Right lobe of liver (tissue), 6 donors: ENCODE results near the gene NLGN1. TPM values are rescaled to one million over a fixed set of nuclear protein-coding genes. Genes with fewer than 3 reads are reported as not detected.
"Not testable (repeated sequence)": the region's sequence is repeated elsewhere in the genome, so short reads cannot be mapped to it uniquely, and the experiment has no call there.

Source experiments
- ATAC-seq, 4 donors: fragments of 200-7000 bp; cut with Tn5 transposase; one replicate each; pipeline ENCODE4 v1.9.1; 2020; ENCODE audit warnings: mild to moderate bottlenecking in 4 of 4, moderate library complexity in 4 of 4
- DNase-seq, 3 donors: peaks; one replicate each; pipeline ENCODE4 v3.0.0-alpha.2; 2020
- H3K27ac ChIP-seq, 3 donors: fragments of 200-600 bp; one replicate each; pipeline ENCODE4 v1.8.0; 2022
- H3K27me3 ChIP-seq, 2 donors: fragments of 200-600 bp; one replicate each; pipeline ENCODE4 v1.8.0; 2022
- H3K36me3 ChIP-seq, 4 donors: fragments of 200-600 bp; sonication (generic) in 1 of 4; one replicate each; pipeline versions ENCODE4 v1.5.1 to v1.8.0; 2017 to 2022; ENCODE audit warnings: control low read depth in 1 of 4
- H3K4me1 ChIP-seq, 4 donors: fragments of 200-600 bp; sonication (generic) in 1 of 4; one replicate each; pipeline versions ENCODE4 v1.5.1 to v1.8.0; 2017 to 2022; ENCODE audit warnings: control low read depth in 1 of 4
- H3K4me3 ChIP-seq, 3 donors: fragments of 200-600 bp; one replicate each; pipeline ENCODE4 v1.8.0; 2022
- H3K9me3 ChIP-seq, 4 donors: fragments of 200-600 bp; sonication (generic) in 1 of 4; one replicate each; pipeline versions ENCODE4 v1.5.1 to v1.8.0; 2017 to 2022; ENCODE audit warnings: control low read depth in 1 of 4
- POLR2A ChIP-seq: fragments of 450-650 bp; IDR thresholded peaks from one replicate; pipeline ENCODE4 v1.6.1; 2017; ENCODE audit warnings: antibody characterized with exemption, mild to moderate bottlenecking
- WGBS: methylation state at CpG from one replicate; pipeline ENCODE4 v1.1.6; 2018; ENCODE audit warnings: low coverage, low lambda C conversion rate; ENCODE audit not compliant: insufficient coverage; ENCODE audit errors: missing lambda C conversion rate; 5-methylcytosine and 5-hydroxymethylcytosine counted together
- intact Hi-C, 2 donors: fragments of 100-400 bp; cut with DNase I; formaldehyde crosslinking; loops; one replicate each; pipeline versions ENCODE4 v1.11.2 to v1.14.1; 2022
- long read RNA-seq: library from polyadenylated mRNA; unstranded; transcript quantifications from one replicate; pipeline ENCODE4 v2.0.0, GENCODE V29; 2019
- total RNA-seq, 6 experiments: library from RNA; depleted of rRNA in 2 of 6; stranded (reverse); fragments of >200 nt in 2 of 6; fragmentation: NEBNext Ultra II Directional in 3 of 6; extraction: Animal tissue kit (Norgen Biotek cat#: 25700) in 3 of 6; gene quantifications; one replicate each; pipeline versions ENCODE4 v1.1.0 to v1.2.4, GENCODE V29; 2016 to 2023
- TF ChIP-seq, protein P1 (sequence below), 4 donors: fragments of 200-600 bp in 3 of 4; fragments of 450-650 bp in 1 of 4; IDR thresholded peaks; one replicate each; pipeline versions ENCODE4 v1.5.1 to v1.8.0; 2016 to 2022; ENCODE audit warnings: antibody characterized with exemption in 4 of 4, mild to moderate bottlenecking in 2 of 4
- donor health status: DM: no; HTN: yes; CAD: no.
- donor health status: DM: no; HTN: no; CAD: no.
- donor health status: DM: no; HTN: no; CAD: no.
- donor health status: DM: no; HTN: yes; CAD: no.
- donor health status: DM: no; HTN: yes; CAD: no.

The NLGN1 gene
- under 1 TPM in 2 of 6 experiments, not detected in 4; 0.02 to 0.12 TPM for total RNA-seq
- long read RNA-seq: 0 reads

GRCh38 chr3:173397161-173398110 is at the start of gene NLGN1:
Gene NLGN1 (plus strand): TSS chr3:173397744.
- H3K4me3 ChIP-seq: peak within 1 kb of the TSS; percentile 20 to 44 (median 23)
- no peak within 1 kb of the TSS for H3K27ac ChIP-seq
- DNase-seq (peak in 2 of 3 donors; percentile 47 to 60), ATAC-seq (peak; percentile 57 to 76 (median 68))
- WGBS: 3% methylated on average over 45 of the region's 70 CpGs
- H3K9me3 ChIP-seq: no peaks in the 10 kb centered on the region
- no peak for TF ChIP-seq POLR2A
- TF ChIP-seq, protein P1, sequence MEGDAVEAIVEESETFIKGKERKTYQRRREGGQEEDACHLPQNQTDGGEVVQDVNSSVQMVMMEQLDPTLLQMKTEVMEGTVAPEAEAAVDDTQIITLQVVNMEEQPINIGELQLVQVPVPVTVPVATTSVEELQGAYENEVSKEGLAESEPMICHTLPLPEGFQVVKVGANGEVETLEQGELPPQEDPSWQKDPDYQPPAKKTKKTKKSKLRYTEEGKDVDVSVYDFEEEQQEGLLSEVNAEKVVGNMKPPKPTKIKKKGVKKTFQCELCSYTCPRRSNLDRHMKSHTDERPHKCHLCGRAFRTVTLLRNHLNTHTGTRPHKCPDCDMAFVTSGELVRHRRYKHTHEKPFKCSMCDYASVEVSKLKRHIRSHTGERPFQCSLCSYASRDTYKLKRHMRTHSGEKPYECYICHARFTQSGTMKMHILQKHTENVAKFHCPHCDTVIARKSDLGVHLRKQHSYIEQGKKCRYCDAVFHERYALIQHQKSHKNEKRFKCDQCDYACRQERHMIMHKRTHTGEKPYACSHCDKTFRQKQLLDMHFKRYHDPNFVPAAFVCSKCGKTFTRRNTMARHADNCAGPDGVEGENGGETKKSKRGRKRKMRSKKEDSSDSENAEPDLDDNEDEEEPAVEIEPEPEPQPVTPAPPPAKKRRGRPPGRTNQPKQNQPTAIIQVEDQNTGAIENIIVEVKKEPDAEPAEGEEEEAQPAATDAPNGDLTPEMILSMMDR (IDR thresholded peaks at IDR 0.05): no peak
- H3K4me1 ChIP-seq: peaks cover 0 to 31% (median 0%) of the 10 kb centered on the region in 4 donors
- no peaks in the 10 kb centered on the region for H3K27me3 ChIP-seq
- intact Hi-C loops: no loop called here
- H3K36me3 ChIP-seq: no peaks in the 10 kb centered on the region

DNA sequence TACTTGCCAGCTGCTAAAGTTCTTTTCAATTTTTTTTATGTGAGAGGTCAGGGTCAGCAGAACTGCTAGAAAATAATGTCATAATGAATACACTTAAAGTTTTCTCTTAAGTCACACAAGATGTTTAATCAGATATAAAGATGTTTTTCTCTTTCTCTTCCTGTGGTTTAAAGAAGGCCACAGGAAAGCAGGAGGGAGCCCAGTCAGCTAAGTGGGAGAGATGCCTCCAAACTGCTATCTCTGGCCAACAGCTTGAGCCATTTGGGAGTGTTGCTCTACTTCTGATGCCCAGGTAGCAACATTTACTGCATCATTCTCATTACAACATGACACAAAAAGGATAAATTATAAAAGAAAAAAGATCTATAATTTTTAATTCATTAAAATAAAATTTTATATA is 45.7 kb upstream of the NLGN1 start:
- Histone ChIP-seq H3K27ac (no peak overlapping the region), H3K9me3 (no peaks in the 10 kb centered on the region), H3K27me3 (no peaks in the 10 kb centered on the region), H3K4me1 (no peaks in the 10 kb centered on the region), H3K4me3 (no peak overlapping the region), H3K36me3 (no peaks in the 10 kb centered on the region)
- intact Hi-C loops: no loop called here
- DNase-seq (no peak), ATAC-seq (no peak)
- TF ChIP-seq, protein P1 (IDR thresholded peaks at IDR 0.05): no peak
- no peak for TF ChIP-seq POLR2A

DNA sequence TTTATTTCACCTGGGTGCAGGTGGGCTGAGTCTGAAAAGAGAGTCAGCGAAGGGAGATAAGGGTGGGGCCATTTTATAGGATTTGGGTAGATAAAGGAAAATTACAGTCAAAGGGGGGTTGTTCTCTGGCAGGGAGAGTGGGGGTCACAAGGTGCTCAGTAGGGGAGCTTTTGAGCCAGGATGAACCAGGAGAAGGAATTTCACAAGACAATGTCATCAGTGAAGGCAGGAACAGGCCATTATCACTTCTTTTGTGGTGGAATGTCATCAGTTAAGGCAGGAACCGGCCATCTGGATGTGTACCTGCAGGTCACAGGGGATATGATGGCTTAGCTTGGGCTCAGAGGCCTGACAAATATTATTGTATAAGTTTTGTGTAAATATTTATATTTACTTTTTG is 44.4 kb upstream of the NLGN1 start:
- H3K27ac ChIP-seq, H3K4me1 ChIP-seq, H3K36me3 ChIP-seq, H3K9me3 ChIP-seq, DNase-seq, intact Hi-C loops, H3K4me3 ChIP-seq, H3K27me3 ChIP-seq, ATAC-seq: not testable (repeated sequence)
- 33% methylated on average over 2 of the region's 2 CpGs for WGBS

- Histone ChIP-seq H3K27ac (no peak overlapping the region), H3K4me3 (no peak overlapping the region), H3K4me1 (no peaks in the 10 kb centered on the region), H3K9me3 (no peaks in the 10 kb centered on the region), H3K27me3 (no peaks in the 10 kb centered on the region), H3K36me3 (no peaks in the 10 kb centered on the region)
- DNase-seq (no peak), ATAC-seq (no peak)
- WGBS: 56% methylated on average over 5 of the region's 5 CpGs
- intact Hi-C loops: no loop called here
- TF ChIP-seq, protein P1 (IDR thresholded peaks at IDR 0.05): no peak
- TF ChIP-seq POLR2A: no peak
Observed at GRCh38 chr3:173354124-173354523, 43.4 kb upstream of the NLGN1 start.

DNA sequence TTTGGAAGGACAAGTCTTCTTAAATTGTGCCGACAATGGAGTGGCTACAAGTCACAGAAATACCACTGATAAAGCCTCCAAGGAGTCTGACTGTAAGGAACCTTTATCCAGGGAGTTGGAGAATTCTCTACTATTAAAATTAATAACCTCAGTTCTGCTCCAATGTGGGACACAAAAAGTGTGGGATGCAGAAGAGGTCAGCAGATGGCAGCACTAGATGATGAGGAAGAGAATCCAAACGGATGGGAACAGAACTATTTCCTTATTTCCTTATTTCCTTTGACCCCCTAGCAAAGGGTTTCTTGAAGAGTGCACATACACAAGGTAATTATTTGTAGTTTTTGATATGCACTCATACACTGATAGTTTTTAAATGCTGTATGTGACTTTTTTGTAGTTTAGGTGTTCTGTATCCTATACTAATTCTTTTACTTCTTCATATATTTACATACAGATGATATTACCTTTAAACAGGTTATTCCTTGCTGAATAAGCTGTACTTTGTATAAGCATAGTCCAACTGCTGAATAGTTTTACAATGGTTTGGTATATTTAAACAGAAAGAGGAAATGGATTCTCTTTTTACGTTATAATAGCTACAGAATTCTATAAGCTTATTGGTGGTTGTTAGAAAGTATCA is 25.6 kb upstream of the NLGN1 start:
- intact Hi-C loops: no loop called here
- H3K9me3 ChIP-seq: no peaks in the 10 kb centered on the region
- H3K36me3 ChIP-seq: no peaks in the 10 kb centered on the region
- no peaks in the 10 kb centered on the region for H3K4me1 ChIP-seq
- no peak overlapping the region for H3K27ac ChIP-seq
- 17% methylated on average over 3 of the region's 3 CpGs for WGBS
- DNase-seq (no peak), ATAC-seq (peak in 3 of 4 donors; percentile 46 to 51 (median 49))
- TF ChIP-seq, protein P1 (IDR thresholded peaks at IDR 0.05): peak; percentile 19 to 56 (median 52)
- TF ChIP-seq POLR2A: no peak
- no peaks in the 10 kb centered on the region for H3K27me3 ChIP-seq
- H3K4me3 ChIP-seq: no peak overlapping the region
